ENCODE results near the gene GAL3ST3. TPM values are rescaled to one million over a fixed set of nuclear protein-coding genes. Genes with fewer than 3 reads are reported as not detected.

The GAL3ST3 gene
- total RNA-seq, 2 experiments from 2014 or later, result not detected

DNA sequence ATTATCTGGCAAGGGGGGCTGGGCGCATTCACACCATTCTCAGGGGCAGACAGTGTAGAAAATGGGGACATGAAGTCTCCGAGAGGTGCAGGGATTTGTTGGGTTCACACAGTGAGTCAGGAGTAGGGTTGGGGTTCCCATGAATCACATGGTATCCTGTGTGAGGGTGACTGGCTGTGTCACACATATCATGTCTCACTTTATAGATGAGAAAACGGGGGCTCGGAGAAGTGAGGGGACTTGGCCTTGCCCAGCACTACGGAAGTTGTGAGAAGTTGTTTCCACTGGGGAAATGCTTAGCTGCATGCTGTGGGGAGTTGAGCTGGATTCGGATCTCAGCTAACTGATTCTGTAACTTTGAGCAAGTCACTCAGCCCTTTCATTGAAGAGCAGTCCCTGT lies 4.2 kb downstream of the GAL3ST3 start:
- H3K9me2 ChIP-seq (ENCODE audit: insufficient read depth, low read length), result no peaks in the 10 kb centered on the region
- H3K36me3 ChIP-seq (ENCODE audit: insufficient read depth, low read length), result no peaks in the 10 kb centered on the region
- peak overlapping the region; percentile 61 for H3K4me2 ChIP-seq (ENCODE audit: low read length)
- TF ChIP-seq EZH2phosphoT487 (IDR thresholded peaks at IDR 0.05; ENCODE audit: borderline replicate concordance, low read depth, low read length), result no peak
- TF ChIP-seq, protein P1, sequence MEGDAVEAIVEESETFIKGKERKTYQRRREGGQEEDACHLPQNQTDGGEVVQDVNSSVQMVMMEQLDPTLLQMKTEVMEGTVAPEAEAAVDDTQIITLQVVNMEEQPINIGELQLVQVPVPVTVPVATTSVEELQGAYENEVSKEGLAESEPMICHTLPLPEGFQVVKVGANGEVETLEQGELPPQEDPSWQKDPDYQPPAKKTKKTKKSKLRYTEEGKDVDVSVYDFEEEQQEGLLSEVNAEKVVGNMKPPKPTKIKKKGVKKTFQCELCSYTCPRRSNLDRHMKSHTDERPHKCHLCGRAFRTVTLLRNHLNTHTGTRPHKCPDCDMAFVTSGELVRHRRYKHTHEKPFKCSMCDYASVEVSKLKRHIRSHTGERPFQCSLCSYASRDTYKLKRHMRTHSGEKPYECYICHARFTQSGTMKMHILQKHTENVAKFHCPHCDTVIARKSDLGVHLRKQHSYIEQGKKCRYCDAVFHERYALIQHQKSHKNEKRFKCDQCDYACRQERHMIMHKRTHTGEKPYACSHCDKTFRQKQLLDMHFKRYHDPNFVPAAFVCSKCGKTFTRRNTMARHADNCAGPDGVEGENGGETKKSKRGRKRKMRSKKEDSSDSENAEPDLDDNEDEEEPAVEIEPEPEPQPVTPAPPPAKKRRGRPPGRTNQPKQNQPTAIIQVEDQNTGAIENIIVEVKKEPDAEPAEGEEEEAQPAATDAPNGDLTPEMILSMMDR (conservative IDR thresholded peaks at IDR 0.05; ENCODE audit: low read length), result no peak
- no TSS peak for BruUV-seq (replicated peaks)
- ChIA-PET POLR2A (interaction anchor here (0.9 to 1.7 kb wide), 3 partner anchors 9 to 186 kb away, joined by 3 to 5 read pairs (median 3); partner anchors contain the start of gene CFL1), CTCF (ENCODE audit: unreplicated experiment) (interaction anchor here (0.5 to 2.0 kb wide), 8 partner anchors 9 to 92 kb away, joined by 3 to 7 read pairs (median 5); no protein-coding TSS in a partner anchor)
- no peaks in the 10 kb centered on the region for H3K9me3 ChIP-seq (ENCODE audit: low read length)
- no peaks in the 10 kb centered on the region for H3K79me2 ChIP-seq (ENCODE audit: insufficient read depth, low read depth, low read length)
- peaks cover 15% of the 10 kb centered on the region for H3K4me1 ChIP-seq (ENCODE audit: insufficient read depth, low read length, poor library complexity, severe bottlenecking)
- H3K4me3 ChIP-seq (ENCODE audit: low read depth, low read length, poor library complexity, severe bottlenecking), result peak overlapping the region; percentile 16
- no peaks in the 10 kb centered on the region for H4K20me1 ChIP-seq (ENCODE audit: insufficient read depth, low read length)
- no peak overlapping the region for H3K27ac ChIP-seq (ENCODE audit: low read depth, low read length, poor library complexity, severe bottlenecking)
- H2AFZ ChIP-seq (ENCODE audit: low read length), result peak overlapping the region; percentile 41; the same call in 1 of the 2 replicates
- intact Hi-C loops (cut with micrococcal nuclease; ENCODE audit: unreplicated experiment), result no loop called here
- no peak for DNase-seq (ENCODE audit: low spot score)

DNA sequence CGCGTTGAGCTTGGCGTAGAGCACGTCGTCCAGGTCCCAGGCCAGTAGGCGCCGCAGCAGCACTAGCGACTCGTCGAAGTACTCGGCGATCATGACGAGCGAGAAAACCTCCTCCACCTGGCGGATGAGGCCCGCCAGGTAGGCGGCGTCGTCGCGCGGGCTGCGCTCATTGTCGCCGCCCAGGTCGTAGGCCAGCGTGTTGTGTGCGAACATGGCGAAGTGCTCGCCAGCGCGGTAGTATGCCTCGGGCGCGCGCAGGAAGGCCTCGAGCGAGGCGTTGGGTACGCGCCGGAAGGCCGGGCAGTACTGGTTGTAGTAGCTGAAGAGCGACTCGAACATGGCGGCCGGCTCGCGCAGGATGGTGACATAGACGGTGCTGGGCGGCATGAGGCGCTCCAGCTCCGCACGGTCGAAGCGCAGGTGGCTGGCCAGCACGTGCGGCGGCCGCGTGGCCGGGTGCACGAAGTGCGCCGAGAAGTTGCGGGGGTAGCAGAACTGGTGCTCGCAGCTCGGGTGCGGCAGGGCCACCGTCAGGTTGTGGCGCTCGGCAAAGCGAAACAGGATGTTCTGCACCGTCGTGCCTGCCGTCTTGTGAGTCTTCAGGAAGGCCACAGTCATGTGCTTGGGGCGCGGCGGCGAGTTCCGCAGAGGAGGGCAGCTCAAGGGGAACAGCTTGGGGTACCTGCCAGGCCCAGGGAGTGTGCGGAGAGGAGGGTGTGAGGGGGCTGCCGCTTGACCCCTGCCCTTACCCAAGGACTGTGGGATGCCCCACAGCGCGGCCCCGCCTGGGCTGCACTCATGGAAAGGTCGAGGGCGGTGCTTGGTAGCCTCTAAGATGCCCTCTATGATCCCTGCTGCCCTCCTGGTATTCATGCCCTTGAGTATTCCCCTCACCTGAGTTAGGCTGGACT lies 5.7 kb downstream of the GAL3ST3 start:
- no peaks in the 10 kb centered on the region for H3K36me3 ChIP-seq (ENCODE audit: insufficient read depth, low read length)
- ChIA-PET POLR2A (no interaction called here), CTCF (ENCODE audit: unreplicated experiment) (interaction anchor here (0.5 to 1.9 kb wide), 2 partner anchors 8 to 73 kb away, joined by 4 read pairs; no protein-coding TSS in a partner anchor)
- no peak overlapping the region for H2AFZ ChIP-seq (ENCODE audit: low read length)
- no peak overlapping the region for H3K27ac ChIP-seq (ENCODE audit: low read depth, low read length, poor library complexity, severe bottlenecking)
- intact Hi-C loops (cut with micrococcal nuclease; ENCODE audit: unreplicated experiment), result no loop called here
- H3K9me2 ChIP-seq (ENCODE audit: insufficient read depth, low read length), result no peaks in the 10 kb centered on the region
- H3K4me2 ChIP-seq (ENCODE audit: low read length), result no peak overlapping the region
- H3K79me2 ChIP-seq (ENCODE audit: insufficient read depth, low read depth, low read length), result no peaks in the 10 kb centered on the region
- no peaks in the 10 kb centered on the region for H4K20me1 ChIP-seq (ENCODE audit: insufficient read depth, low read length)
- peaks cover 15% of the 10 kb centered on the region for H3K4me1 ChIP-seq (ENCODE audit: insufficient read depth, low read length, poor library complexity, severe bottlenecking)
- H3K9me3 ChIP-seq (ENCODE audit: low read length), result no peaks in the 10 kb centered on the region
- no peak for TF ChIP-seq EZH2phosphoT487 (IDR thresholded peaks at IDR 0.05; ENCODE audit: borderline replicate concordance, low read depth, low read length)
- TF ChIP-seq, protein P1 (conservative IDR thresholded peaks at IDR 0.05; ENCODE audit: low read length), result no peak
- BruUV-seq (replicated peaks), result no TSS peak
- no peak overlapping the region for H3K4me3 ChIP-seq (ENCODE audit: low read depth, low read length, poor library complexity, severe bottlenecking)
- no peak for DNase-seq (ENCODE audit: low spot score)
